ENCODE results near the gene NSMCE3.

DNA sequence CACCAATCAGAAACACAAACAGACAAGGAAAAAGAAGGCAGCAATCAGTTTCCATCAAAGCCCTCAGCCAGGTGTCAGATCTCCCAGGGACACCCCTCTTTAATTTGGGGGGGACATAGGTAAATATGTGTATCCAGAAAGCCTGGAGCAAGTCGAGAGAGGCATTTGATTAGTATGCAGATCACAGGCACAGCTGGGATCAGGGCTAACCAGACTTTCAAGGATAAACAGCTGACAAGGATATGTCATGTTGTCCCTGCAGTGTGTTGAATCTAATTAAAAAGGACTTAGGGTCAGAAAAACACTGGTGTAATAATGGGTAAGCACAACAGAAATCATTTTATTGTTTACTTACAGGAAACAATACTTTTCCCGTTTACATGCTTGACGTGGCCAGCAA is 30.2 kb downstream of the NSMCE3 start:
- TF ChIP-seq TAF1 (IDR thresholded peaks at IDR 0.05; ENCODE audit: borderline replicate concordance, insufficient read depth, low read length) (no peak), POLR2AphosphoS5 (IDR thresholded peaks at IDR 0.05; ENCODE audit: low read depth, low read length) (no peak)
- TF ChIP-seq, protein P1, sequence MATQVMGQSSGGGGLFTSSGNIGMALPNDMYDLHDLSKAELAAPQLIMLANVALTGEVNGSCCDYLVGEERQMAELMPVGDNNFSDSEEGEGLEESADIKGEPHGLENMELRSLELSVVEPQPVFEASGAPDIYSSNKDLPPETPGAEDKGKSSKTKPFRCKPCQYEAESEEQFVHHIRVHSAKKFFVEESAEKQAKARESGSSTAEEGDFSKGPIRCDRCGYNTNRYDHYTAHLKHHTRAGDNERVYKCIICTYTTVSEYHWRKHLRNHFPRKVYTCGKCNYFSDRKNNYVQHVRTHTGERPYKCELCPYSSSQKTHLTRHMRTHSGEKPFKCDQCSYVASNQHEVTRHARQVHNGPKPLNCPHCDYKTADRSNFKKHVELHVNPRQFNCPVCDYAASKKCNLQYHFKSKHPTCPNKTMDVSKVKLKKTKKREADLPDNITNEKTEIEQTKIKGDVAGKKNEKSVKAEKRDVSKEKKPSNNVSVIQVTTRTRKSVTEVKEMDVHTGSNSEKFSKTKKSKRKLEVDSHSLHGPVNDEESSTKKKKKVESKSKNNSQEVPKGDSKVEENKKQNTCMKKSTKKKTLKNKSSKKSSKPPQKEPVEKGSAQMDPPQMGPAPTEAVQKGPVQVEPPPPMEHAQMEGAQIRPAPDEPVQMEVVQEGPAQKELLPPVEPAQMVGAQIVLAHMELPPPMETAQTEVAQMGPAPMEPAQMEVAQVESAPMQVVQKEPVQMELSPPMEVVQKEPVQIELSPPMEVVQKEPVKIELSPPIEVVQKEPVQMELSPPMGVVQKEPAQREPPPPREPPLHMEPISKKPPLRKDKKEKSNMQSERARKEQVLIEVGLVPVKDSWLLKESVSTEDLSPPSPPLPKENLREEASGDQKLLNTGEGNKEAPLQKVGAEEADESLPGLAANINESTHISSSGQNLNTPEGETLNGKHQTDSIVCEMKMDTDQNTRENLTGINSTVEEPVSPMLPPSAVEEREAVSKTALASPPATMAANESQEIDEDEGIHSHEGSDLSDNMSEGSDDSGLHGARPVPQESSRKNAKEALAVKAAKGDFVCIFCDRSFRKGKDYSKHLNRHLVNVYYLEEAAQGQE (IDR thresholded peaks at IDR 0.05; ENCODE audit: insufficient read depth in 1 of 2, low read depth in 2 of 2, low read length in 2 of 2): no peak
